A549 (cell line): ENCODE data around the gene IGFN1. TPM values are rescaled to one million over a fixed set of nuclear protein-coding genes. Genes with fewer than 3 reads are reported as not detected.

Source experiments
- ATAC-seq, 2 experiments: fragments of 200-7000 bp in 1 of 2; fragments of >200 bp in 1 of 2; cut with Nextera tagmentation in 1 of 2; cut with Tn5 transposase in 1 of 2; 3 replicates each; pipeline versions ENCODE4 v1.8.0 to v1.9.1; 2018 to 2020; ENCODE audit warnings: mild to moderate bottlenecking in 1 of 2, moderate library complexity in 1 of 2
- CTCF ChIA-PET: fragments of 300-600 bp; sonication (Branson Sonifier 250); formaldehyde crosslinking; extraction: SDS; loops from one replicate; lab custom pipeline; 2021; ENCODE audit warnings: antibody characterized with exemption, inconsistent platforms; lab: Yijun Ruan, JAX
- POLR2A ChIA-PET: fragments of 350-600 bp; formaldehyde crosslinking; extraction: SDS; loops from one replicate; lab custom pipeline; 2021; ENCODE audit warnings: antibody characterized with exemption, inconsistent platforms; lab: Yijun Ruan, JAX
- DNase-seq, 2 experiments: peaks; one replicate each; pipeline versions ENCODE4 v3.0.0 to v3.0.0-alpha.2; 2011 to 2016; ENCODE audit warnings: low read depth in 1 of 2, low spot score in 1 of 2
- FAIRE-seq: peaks from 2 replicates; lab custom pipeline; 2011; peaks lifted over from hg19 to GRCh38; lab: Jason Lieb, UNC
- H3K27ac ChIP-seq, 2 experiments: fragments of >200 bp; sonication (Bioruptor Twin); formaldehyde crosslinking; 3 replicates each; pipeline ENCODE4 v1.5.1; 2016 to 2017
- H3K4me1 ChIP-seq: fragments of >200 bp; sonication (Bioruptor Twin); formaldehyde crosslinking; 3 replicates; pipeline ENCODE4 v1.6.1; 2016
- H3K4me2 ChIP-seq: fragments of >200 bp; sonication (Bioruptor Twin); formaldehyde crosslinking; 3 replicates; pipeline ENCODE4 v1.6.1; 2016
- H3K4me3 ChIP-seq: fragments of >200 bp; sonication (Bioruptor Twin); formaldehyde crosslinking; 3 replicates; pipeline ENCODE4 v1.5.1; 2016
- H3K9me3 ChIP-seq: fragments of >200 bp; sonication (Bioruptor Twin); formaldehyde crosslinking; 3 replicates; pipeline ENCODE4 v1.6.1; 2016
- ATOH8 ChIP-seq: fragments of 250-450 bp; sonication (Bioruptor Pico); IDR thresholded peaks from 2 replicates; pipeline ENCODE4 v1.5.0; 2020; ENCODE audit warnings: low read depth, mild to moderate bottlenecking, moderate library complexity
- CBX8 ChIP-seq: fragments of 200-600 bp; sonication (generic); IDR thresholded peaks from 2 replicates; pipeline ENCODE4 v1.6.1; 2016
- CHD2 ChIP-seq: fragments of 150-350 bp; IDR thresholded peaks from 2 replicates; pipeline ENCODE4 v1.6.1; 2014; ENCODE audit warnings: low read length; ENCODE audit not compliant: partially characterized antibody
- CHD4 ChIP-seq: fragments of 200-600 bp; sonication (generic); IDR thresholded peaks from 2 replicates; pipeline ENCODE4 v1.6.1; 2016; ENCODE audit warnings: antibody characterized with exemption, mild to moderate bottlenecking, borderline replicate concordance
- EHF ChIP-seq: fragments of 250-450 bp; sonication (Bioruptor Pico); IDR thresholded peaks from 2 replicates; pipeline ENCODE4 v1.5.0; 2020; ENCODE audit warnings: mild to moderate bottlenecking
- FOSB ChIP-seq: fragments of 250-450 bp; sonication (Bioruptor Pico); IDR thresholded peaks from 2 replicates; pipeline ENCODE4 v1.5.0; 2020; ENCODE audit warnings: mild to moderate bottlenecking, moderate library complexity
- FOSL2 ChIP-seq, 2 experiments: fragments of 450-650 bp in 1 of 2; fragments of >200 bp in 1 of 2; sonication (Bioruptor Twin) in 1 of 2; formaldehyde crosslinking; IDR thresholded peaks; 2 replicates each; pipeline versions ENCODE4 v1.5.0 to v1.6.1; 2016 to 2020; ENCODE audit warnings: mild to moderate bottlenecking in 1 of 2, moderate library complexity in 1 of 2
- GATA3 ChIP-seq: IDR thresholded peaks from 2 replicates; pipeline ENCODE4 v1.6.1; 2012; ENCODE audit warnings: borderline replicate concordance
- HEYL ChIP-seq: fragments of 250-450 bp; sonication (Bioruptor Pico); IDR thresholded peaks from 2 replicates; pipeline ENCODE4 v1.8.0; 2021; ENCODE audit warnings: mild to moderate bottlenecking, moderate library complexity
- HOXA7 ChIP-seq: fragments of 250-450 bp; sonication (Bioruptor Pico); IDR thresholded peaks from 2 replicates; pipeline ENCODE4 v1.5.0; 2020; ENCODE audit warnings: mild to moderate bottlenecking, moderate library complexity
- JUNB ChIP-seq: fragments of >200 bp; sonication (Bioruptor Twin); formaldehyde crosslinking; IDR thresholded peaks from 2 replicates; pipeline ENCODE4 v1.6.1; 2016
- KDM5A ChIP-seq: fragments of 200-600 bp; sonication (generic); IDR thresholded peaks from 2 replicates; pipeline ENCODE4 v1.6.1; 2016; ENCODE audit warnings: antibody characterized with exemption, mild to moderate bottlenecking
- MAFK ChIP-seq: fragments of 450-650 bp; IDR thresholded peaks from 2 replicates; pipeline ENCODE4 v1.6.1; 2014; ENCODE audit not compliant: partially characterized antibody
- NFE2L2 ChIP-seq: fragments of 150-350 bp; conservative IDR thresholded peaks from 2 replicates; pipeline ENCODE4 v1.6.1; 2014; ENCODE audit warnings: low read length
- PBX3 ChIP-seq: IDR thresholded peaks from 2 replicates; pipeline ENCODE4 v1.6.1; 2012
- RAD21 ChIP-seq, 2 experiments: fragments of >200 bp in 1 of 2; sonication (Bioruptor Twin) in 1 of 2; formaldehyde crosslinking in 1 of 2; IDR thresholded peaks in 1 of 2; conservative IDR thresholded peaks in 1 of 2; 2 replicates in 1 of 2; 3 replicates in 1 of 2; pipeline ENCODE4 v1.6.1; 2012 to 2018; ENCODE audit warnings: inconsistent platforms in 1 of 2
- RARB ChIP-seq: fragments of 250-450 bp; sonication (Bioruptor Pico); IDR thresholded peaks from 2 replicates; pipeline ENCODE4 v1.8.0; 2021; ENCODE audit warnings: mild to moderate bottlenecking, moderate library complexity
- SMC3 ChIP-seq: fragments of >200 bp; sonication (Bioruptor Twin); formaldehyde crosslinking; IDR thresholded peaks from 3 replicates; pipeline ENCODE4 v1.6.1; 2018; ENCODE audit warnings: inconsistent platforms
- TFCP2L1 ChIP-seq: fragments of 250-450 bp; sonication (Bioruptor Pico); IDR thresholded peaks from 2 replicates; pipeline ENCODE4 v1.5.0; 2021; ENCODE audit warnings: mild to moderate bottlenecking
- TP53 ChIP-seq: fragments of 250-450 bp; sonication (Bioruptor Pico); IDR thresholded peaks from 2 replicates; pipeline ENCODE4 v1.5.0; 2021; ENCODE audit warnings: mild to moderate bottlenecking, moderate library complexity
- ZC3H11A ChIP-seq: fragments of 450-650 bp; IDR thresholded peaks from 2 replicates; pipeline ENCODE4 v1.6.1; 2014; ENCODE audit warnings: antibody characterized with exemption, mild to moderate bottlenecking
- ZNF302 ChIP-seq: fragments of 250-450 bp; sonication (Bioruptor Pico); IDR thresholded peaks from 2 replicates; pipeline ENCODE4 v1.9.0; 2021; ENCODE audit warnings: inconsistent platforms, mild to moderate bottlenecking, moderate library complexity
- WGBS: methylation state at CpG from one replicate; pipeline ENCODE4 v1.1.6; 2017; ENCODE audit errors: missing lambda C conversion rate; 5-methylcytosine and 5-hydroxymethylcytosine counted together
- polyA plus RNA-seq, 4 experiments: library from polyadenylated mRNA; depleted of rRNA in 3 of 4; stranded (reverse); fragments of >200 nt; fragmentation: RNase III in 1 of 4; extraction: RNeasy Plus Mini Kit Qiagen cat#74134 plus additional on column Dnase treatment in 1 of 4; gene quantifications; 2 replicates in 3 of 4; 3 replicates in 1 of 4; pipeline ENCODE4 v1.2.3, GENCODE V29; 2011 to 2017
- TF ChIP-seq, protein P1 (sequence below): fragments of >200 bp; sonication (Bioruptor Twin); formaldehyde crosslinking; IDR thresholded peaks from 2 replicates; pipeline ENCODE4 v1.6.1; 2016
- TF ChIP-seq, protein P2 (sequence below): fragments of 250-450 bp; sonication (Bioruptor Pico); IDR thresholded peaks from 2 replicates; pipeline ENCODE4 v1.5.0; 2021; ENCODE audit warnings: mild to moderate bottlenecking, moderate library complexity, borderline replicate concordance

IGFN1 gene
- polyA plus RNA-seq, 2 of the 4 experiments (the other 2 are of a cell fraction): 0.03 to 4.7 TPM

DNA sequence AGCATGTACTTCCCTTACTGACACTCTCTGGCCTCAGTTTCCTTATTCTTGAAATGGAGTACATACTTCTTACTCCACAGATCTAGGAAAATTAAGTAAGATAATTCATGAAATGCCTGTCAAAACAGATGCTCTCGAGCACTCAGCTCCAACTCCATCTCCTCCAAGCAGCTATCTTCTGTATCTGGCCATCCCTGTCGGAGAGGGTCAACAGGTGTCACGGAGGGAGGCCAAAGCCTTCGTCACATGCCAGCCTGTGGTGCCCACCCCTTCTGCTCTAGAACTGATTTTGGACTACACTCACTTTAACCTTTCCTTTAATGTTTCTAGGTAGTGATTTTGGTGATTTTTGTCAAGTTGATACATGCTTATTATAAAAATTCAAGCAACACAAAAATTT, 73.9 kb downstream of the IGFN1 start (continued):
- no peak for TF ChIP-seq RAD21 (conservative IDR thresholded peaks at IDR 0.05 in 1 of 2, IDR thresholded peaks at IDR 0.05 in 1 of 2)
- no peak for TF ChIP-seq ZC3H11A
- TF ChIP-seq TP53 (CRISPR knock-in tag): no peak
- TF ChIP-seq, all 56 proteins: peak for 0

- no peaks in the 10 kb centered on the region for H3K9me3 ChIP-seq
- 14% methylated on average over 3 of the region's 3 CpGs for WGBS
- ChIA-PET CTCF (interaction anchor here (0.7 to 8.4 kb wide), 5 partner anchors 11 to 96 kb away, joined by 4 to 124 read pairs (median 61); no protein-coding TSS in a partner anchor), POLR2A (no interaction called here)
- peak overlapping the region; percentile 73 to 90; a peak in 5 of 6 replicates for H3K27ac ChIP-seq
- TF ChIP-seq EHF (CRISPR knock-in tag) (no peak), HEYL (CRISPR knock-in tag) (no peak), CBX8 (no peak), RARB (CRISPR knock-in tag) (no peak), FOSL2 (IDR thresholded peaks at IDR 0.05) (no peak), FOSL2 (CRISPR knock-in tag; IDR thresholded peaks at IDR 0.05) (peak; percentile 52; the same call in 1 of the 2 replicates), MAFK (no peak), ATOH8 (CRISPR knock-in tag) (no peak)
- TF ChIP-seq, protein P1, sequence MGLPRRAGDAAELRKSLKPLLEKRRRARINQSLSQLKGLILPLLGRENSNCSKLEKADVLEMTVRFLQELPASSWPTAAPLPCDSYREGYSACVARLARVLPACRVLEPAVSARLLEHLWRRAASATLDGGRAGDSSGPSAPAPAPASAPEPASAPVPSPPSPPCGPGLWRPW: no peak
- peak; percentile 35 to 40 for DNase-seq
- peak in 1 of 2 experiments; percentile 8; a peak in 1 of 6 replicates for ATAC-seq
- peak overlapping the region; percentile 65 for H3K4me2 ChIP-seq
- FAIRE-seq: peak; percentile 67
- H3K4me1 ChIP-seq: peaks cover 48% of the 10 kb centered on the region
- no peak overlapping the region for H3K4me3 ChIP-seq
These were observed 75.1 kb downstream of the IGFN1 start for GRCh38 chr1:201265756-201266155.

DNA sequence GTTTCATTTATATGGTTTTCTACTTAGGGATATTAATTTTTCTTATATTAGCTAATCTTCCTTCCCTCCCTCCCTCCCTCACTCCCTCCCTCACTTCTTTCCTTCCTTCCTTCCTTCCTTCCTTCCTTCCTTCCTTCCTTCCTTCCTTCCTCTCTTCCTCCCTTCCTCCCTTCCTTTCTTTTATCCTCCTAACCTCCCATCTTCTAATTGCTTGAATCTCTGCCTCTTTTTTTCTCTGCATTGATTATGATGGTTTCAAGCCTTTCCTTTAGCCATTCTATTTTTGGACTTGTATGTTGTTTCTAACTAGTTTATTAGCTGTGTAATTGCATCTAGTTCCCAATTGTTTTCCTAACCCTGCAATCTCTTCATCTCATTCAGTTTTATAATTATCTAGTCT, 75.7 kb downstream of the IGFN1 start:
- no peak overlapping the region for H3K4me3 ChIP-seq
- H3K27ac ChIP-seq: peak overlapping the region; percentile 73 to 90
- no peak for FAIRE-seq
- ATAC-seq: no peak
- DNase-seq: no peak
- H3K9me3 ChIP-seq: no peaks in the 10 kb centered on the region
- POLR2A ChIA-PET: interaction anchor here (0.7 kb wide), 1 partner anchor 731 kb away, joined by 3 read pairs; no protein-coding TSS in a partner anchor
- CTCF ChIA-PET: interaction anchor here (0.7 to 8.4 kb wide), 7 partner anchors 12 to 93 kb away, joined by 3 to 79 read pairs (median 4); no protein-coding TSS in a partner anchor
- TF ChIP-seq, protein P2, sequence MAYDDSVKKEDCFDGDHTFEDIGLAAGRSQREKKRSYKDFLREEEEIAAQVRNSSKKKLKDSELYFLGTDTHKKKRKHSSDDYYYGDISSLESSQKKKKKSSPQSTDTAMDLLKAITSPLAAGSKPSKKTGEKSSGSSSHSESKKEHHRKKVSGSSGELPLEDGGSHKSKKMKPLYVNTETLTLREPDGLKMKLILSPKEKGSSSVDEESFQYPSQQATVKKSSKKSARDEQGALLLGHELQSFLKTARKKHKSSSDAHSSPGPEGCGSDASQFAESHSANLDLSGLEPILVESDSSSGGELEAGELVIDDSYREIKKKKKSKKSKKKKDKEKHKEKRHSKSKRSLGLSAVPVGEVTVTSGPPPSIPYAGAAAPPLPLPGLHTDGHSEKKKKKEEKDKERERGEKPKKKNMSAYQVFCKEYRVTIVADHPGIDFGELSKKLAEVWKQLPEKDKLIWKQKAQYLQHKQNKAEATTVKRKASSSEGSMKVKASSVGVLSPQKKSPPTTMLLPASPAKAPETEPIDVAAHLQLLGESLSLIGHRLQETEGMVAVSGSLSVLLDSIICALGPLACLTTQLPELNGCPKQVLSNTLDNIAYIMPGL (CRISPR knock-in tag): no peak
- no peak for TF ChIP-seq CHD2
- TF ChIP-seq SMC3: no peak
- TF ChIP-seq RAD21 (conservative IDR thresholded peaks at IDR 0.05 in 1 of 2, IDR thresholded peaks at IDR 0.05 in 1 of 2): no peak
- TF ChIP-seq EHF (CRISPR knock-in tag): no peak
- no peak for TF ChIP-seq TFCP2L1 (CRISPR knock-in tag)
- TF ChIP-seq NFE2L2: no peak
- TF ChIP-seq ATOH8 (CRISPR knock-in tag): no peak
- no peak for TF ChIP-seq FOSB (CRISPR knock-in tag)
- TF ChIP-seq PBX3: no peak
- TF ChIP-seq ZNF302 (CRISPR knock-in tag): no peak
- TF ChIP-seq, protein P1: no peak
- no peak for TF ChIP-seq GATA3
- TF ChIP-seq TP53 (CRISPR knock-in tag): no peak
- no peak for TF ChIP-seq HOXA7 (CRISPR knock-in tag)
- no peak for TF ChIP-seq KDM5A
- TF ChIP-seq CHD4: no peak
- no peak for TF ChIP-seq JUNB
- peaks cover 48% of the 10 kb centered on the region for H3K4me1 ChIP-seq
- peak overlapping the region; percentile 65 for H3K4me2 ChIP-seq
